Breast epithelium (tissue), 3 donors: Measurements from ENCODE around the gene EIF4G3.

Source experiments
- POLR2AphosphoS5 ChIP-seq, 3 donors: sonication (generic); formaldehyde crosslinking; IDR thresholded peaks; one replicate each; pipeline ENCODE4 v1.6.1; 2017; ENCODE audit warnings: antibody characterized with exemption in 3 of 3
- TF ChIP-seq, protein P1 (sequence below), 3 donors: fragments of 450-650 bp; IDR thresholded peaks; one replicate each; pipeline ENCODE4 v1.5.1; 2016 to 2017; ENCODE audit warnings: antibody characterized with exemption in 3 of 3, mild to moderate bottlenecking in 3 of 3, moderate library complexity in 3 of 3

DNA sequence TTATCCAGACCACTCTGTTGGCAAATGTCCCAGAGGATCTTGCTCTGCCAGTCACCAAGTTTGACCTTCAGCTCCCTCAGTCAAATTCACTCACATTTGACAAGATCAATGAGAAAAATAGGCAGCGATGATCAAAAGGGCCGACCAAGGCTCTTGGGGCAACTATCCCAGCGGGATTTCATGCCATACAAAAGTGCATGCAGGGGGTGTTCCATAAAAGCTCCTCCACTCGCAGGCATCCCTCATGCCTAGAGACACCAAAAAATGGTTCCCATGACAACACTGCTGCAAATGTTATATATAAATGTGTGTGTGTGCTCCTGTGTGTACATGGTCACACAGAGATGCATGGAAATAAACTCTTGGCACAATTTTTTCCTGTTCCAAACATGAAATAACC is 16.2 kb upstream of the EIF4G3 start:
- TF ChIP-seq, protein P1, sequence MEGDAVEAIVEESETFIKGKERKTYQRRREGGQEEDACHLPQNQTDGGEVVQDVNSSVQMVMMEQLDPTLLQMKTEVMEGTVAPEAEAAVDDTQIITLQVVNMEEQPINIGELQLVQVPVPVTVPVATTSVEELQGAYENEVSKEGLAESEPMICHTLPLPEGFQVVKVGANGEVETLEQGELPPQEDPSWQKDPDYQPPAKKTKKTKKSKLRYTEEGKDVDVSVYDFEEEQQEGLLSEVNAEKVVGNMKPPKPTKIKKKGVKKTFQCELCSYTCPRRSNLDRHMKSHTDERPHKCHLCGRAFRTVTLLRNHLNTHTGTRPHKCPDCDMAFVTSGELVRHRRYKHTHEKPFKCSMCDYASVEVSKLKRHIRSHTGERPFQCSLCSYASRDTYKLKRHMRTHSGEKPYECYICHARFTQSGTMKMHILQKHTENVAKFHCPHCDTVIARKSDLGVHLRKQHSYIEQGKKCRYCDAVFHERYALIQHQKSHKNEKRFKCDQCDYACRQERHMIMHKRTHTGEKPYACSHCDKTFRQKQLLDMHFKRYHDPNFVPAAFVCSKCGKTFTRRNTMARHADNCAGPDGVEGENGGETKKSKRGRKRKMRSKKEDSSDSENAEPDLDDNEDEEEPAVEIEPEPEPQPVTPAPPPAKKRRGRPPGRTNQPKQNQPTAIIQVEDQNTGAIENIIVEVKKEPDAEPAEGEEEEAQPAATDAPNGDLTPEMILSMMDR (IDR thresholded peaks at IDR 0.05): no peak
- no peak for TF ChIP-seq POLR2AphosphoS5 (IDR thresholded peaks at IDR 0.05)
